Umbilical cord (tissue), 2 donors: ENCODE results near the gene CBR3. TPM values are rescaled to one million over a fixed set of nuclear protein-coding genes. Genes with fewer than 3 reads are reported as not detected.
"Not testable (repeated sequence)": the region's sequence is repeated elsewhere in the genome, so short reads cannot be mapped to it uniquely, and the experiment has no call there.

Source experiments
- DNase-seq: peaks from one replicate; pipeline ENCODE4 v3.0.0-alpha.2; 2015; ENCODE audit warnings: low spot score
- total RNA-seq: library from RNA; depleted of rRNA; stranded (reverse); fragments of >200 nt; gene quantifications from one replicate; pipeline ENCODE4 v1.2.3, GENCODE V29; 2014; ENCODE audit warnings: low replicate concordance; ENCODE audit not compliant: insufficient read depth

The CBR3 gene
- not detected for total RNA-seq

GRCh38 chr21:36134803-36135390, at the start of gene CBR3:
CBR3 (plus strand) TSS chr21:36135079; CDS start chr21:36135193, 114 bp downstream.
- no peak for DNase-seq

GRCh38 chr21:36087362-36088138, 47.3 kb upstream of the CBR3 start:
- DNase-seq = no peak

GRCh38 chr21:36089946-36090345, 44.9 kb upstream of the CBR3 start:
- DNase-seq = peak; percentile 30

- DNase-seq = no peak
Observed at GRCh38 chr21:36092681-36093080, 42.2 kb upstream of the CBR3 start.

- no peak for DNase-seq
Observed at GRCh38 chr21:36093512-36093911, 41.4 kb upstream of the CBR3 start.

GRCh38 chr21:36096398-36097290, 38.2 kb upstream of the CBR3 start:
- no peak for DNase-seq

GRCh38 chr21:36097427-36098181, 37.3 kb upstream of the CBR3 start:
- no peak for DNase-seq

GRCh38 chr21:36098182-36098532, 36.7 kb upstream of the CBR3 start:
- no peak for DNase-seq

- no peak for DNase-seq
Observed at GRCh38 chr21:36099000-36099399, 35.9 kb upstream of the CBR3 start.

GRCh38 chr21:36099695-36100211, 35.1 kb upstream of the CBR3 start:
- not testable (repeated sequence) for DNase-seq

GRCh38 chr21:36100971-36101641, 33.8 kb upstream of the CBR3 start:
- DNase-seq = no peak

GRCh38 chr21:36103434-36103833, 31.4 kb upstream of the CBR3 start:
- DNase-seq = no peak

- peak; percentile 33 for DNase-seq
Observed at GRCh38 chr21:36104317-36105300, 30.3 kb upstream of the CBR3 start.

GRCh38 chr21:36105327-36105842, 29.5 kb upstream of the CBR3 start:
- DNase-seq = no peak

- no peak for DNase-seq
Observed at GRCh38 chr21:36109868-36110267, 25.0 kb upstream of the CBR3 start.

GRCh38 chr21:36111238-36111637, 23.6 kb upstream of the CBR3 start:
- DNase-seq = no peak

GRCh38 chr21:36113647-36114428, 21.0 kb upstream of the CBR3 start:
- no peak for DNase-seq

- no peak for DNase-seq
Observed at GRCh38 chr21:36115138-36115730, 19.6 kb upstream of the CBR3 start.
